GM12878 (cell line): ENCODE measurements around the gene KAZN.
A peak's percentile ranks its signal among the peaks of the same experiment; 100 is the strongest.

Experiments
- CBX5 ChIP-seq: sonication (generic); IDR thresholded peaks from 2 replicates; pipeline ENCODE4 v1.6.1; 2016; ENCODE audit warnings: low read depth, moderate library complexity, mild to moderate bottlenecking, inconsistent platforms
- CTCF ChIP-seq, 3 experiments: IDR thresholded peaks in 2 of 3; conservative IDR thresholded peaks in 1 of 3; 2 replicates each; pipeline ENCODE4 v1.5.1; 2011; ENCODE audit warnings: low read depth in 3 of 3, low read length in 3 of 3, mild to moderate bottlenecking in 3 of 3, control low read depth in 2 of 3, moderate library complexity in 2 of 3, inconsistent platforms in 1 of 3, mixed read lengths in 1 of 3; ENCODE audit not compliant: control insufficient read depth in 2 of 3, insufficient read depth in 1 of 3; ENCODE audit errors: extremely low read depth in 1 of 3
- HDAC2 ChIP-seq: fragments of 200-600 bp; sonication (generic); IDR thresholded peaks from 2 replicates; pipeline ENCODE4 v1.6.1; 2017
- POLR2A ChIP-seq: IDR thresholded peaks from 2 replicates; pipeline ENCODE4 v1.6.1; 2011; ENCODE audit warnings: low read depth, mild to moderate bottlenecking, low read length
- RAD51 ChIP-seq: fragments of 450-650 bp; IDR thresholded peaks from 2 replicates; pipeline ENCODE4 v1.6.1; 2016; ENCODE audit warnings: moderate library complexity, mild to moderate bottlenecking, inconsistent platforms
- SP1 ChIP-seq: IDR thresholded peaks from one replicate; pipeline ENCODE4 v1.6.1; 2011; ENCODE audit warnings: low read depth, low read length

GRCh38 chr1:14769486-14770274 is 171.2 kb downstream of the KAZN start:
- TF ChIP-seq POLR2A (no peak), SP1 (no peak), HDAC2 (no peak), RAD51 (no peak), CTCF (IDR thresholded peaks at IDR 0.05 in 2 of 3, conservative IDR thresholded peaks at IDR 0.05 in 1 of 3; ENCODE audit: control insufficient read depth in 2 of 3, extremely low read depth in 1 of 3, insufficient read depth in 1 of 3, low read depth in 3 of 3, low read length in 3 of 3) (0 out of 6 replicates have a peak, but pooled peaks of 1 of the 3 experiments have one; percentile 10), CBX5 (no peak)
